CD4-positive, alpha-beta T cell treated with Interleukin-1 beta for 1 hour (primary cell): ENCODE measurements around the gene CSMD2.

Experiments used
- DNase-seq, 2 donors: peaks; one replicate each; pipeline ENCODE4 v3.0.0-alpha.2; 2020 to 2022

The CSMD2 gene

DNA sequence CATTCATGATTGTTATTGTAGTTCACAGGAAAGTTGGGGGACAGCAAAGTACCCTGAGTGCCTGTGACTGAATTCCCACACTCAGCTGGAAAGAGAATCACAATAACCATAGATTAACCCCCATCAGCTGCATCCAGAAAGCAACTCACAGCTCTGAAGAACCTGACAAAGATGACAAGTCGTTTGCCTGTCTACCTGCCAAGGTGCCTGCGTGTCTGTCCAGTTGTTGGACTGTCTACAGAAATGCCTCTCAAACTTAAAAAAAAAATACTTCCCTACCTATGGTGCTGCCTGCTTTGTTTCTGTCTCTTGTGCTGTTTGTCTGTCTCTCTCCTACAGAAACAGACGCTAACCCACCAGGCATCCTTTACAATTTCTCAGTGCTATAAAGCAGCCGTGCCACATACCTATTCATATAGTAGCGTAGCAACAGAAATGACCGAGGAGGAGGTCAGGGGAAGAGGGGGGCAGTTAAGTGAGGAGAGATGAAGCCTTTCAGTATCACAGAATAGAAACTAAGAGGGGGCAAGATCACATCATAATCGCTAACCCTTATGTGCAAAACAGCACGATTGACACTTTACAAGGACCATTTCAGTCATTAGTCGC lies 455.8 kb downstream of the CSMD2 start:
- DNase-seq: no peak

DNA sequence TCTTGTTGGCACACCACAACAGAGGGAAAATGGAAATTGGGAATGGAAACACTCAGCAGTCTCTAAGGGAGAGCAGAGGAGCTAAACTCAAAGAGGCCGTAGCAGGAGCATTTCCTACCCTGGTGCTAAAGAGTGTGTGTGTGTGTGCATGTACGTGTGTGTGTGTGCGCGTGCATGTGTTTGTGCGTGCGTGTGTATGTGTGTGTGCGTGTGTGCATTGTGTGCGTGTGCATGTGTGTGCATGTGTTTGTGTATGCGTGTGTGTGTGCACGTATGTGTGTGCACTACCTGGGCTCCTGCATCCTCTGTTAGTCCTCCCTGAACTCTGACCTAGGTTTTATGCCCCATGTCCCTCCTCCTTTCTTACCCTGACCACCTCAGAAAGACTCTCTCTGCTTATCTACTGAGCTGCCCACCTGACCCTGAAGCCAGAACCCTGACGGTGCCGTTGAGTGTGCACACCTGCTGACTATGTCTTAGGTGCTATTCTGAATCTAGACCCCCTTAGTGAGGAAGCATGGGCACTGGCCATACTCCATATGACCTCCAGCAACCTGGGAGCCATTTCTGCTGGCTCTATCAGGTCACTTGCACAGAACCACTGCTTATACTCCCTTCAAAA lies 458.3 kb downstream of the CSMD2 start:
- no peak for DNase-seq

DNA sequence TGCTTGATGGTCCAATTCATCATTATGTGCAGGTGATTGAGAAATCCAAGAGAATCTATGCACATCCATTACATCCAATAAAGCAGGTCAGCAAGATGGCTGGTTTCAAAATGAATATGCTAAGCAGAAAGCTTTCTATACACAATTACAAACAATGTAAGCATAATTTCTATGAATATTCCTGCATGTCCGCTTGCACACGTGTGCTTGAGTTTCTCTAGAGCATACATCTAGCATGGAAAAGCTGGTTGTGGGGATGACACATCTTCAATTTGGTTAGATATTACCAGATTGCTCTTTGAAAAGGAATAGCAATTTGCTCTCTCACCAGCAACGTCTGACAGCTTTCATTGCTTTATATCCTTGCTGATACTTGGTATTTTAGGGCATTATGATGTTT lies 461.6 kb downstream of the CSMD2 start:
- no peak for DNase-seq

DNA sequence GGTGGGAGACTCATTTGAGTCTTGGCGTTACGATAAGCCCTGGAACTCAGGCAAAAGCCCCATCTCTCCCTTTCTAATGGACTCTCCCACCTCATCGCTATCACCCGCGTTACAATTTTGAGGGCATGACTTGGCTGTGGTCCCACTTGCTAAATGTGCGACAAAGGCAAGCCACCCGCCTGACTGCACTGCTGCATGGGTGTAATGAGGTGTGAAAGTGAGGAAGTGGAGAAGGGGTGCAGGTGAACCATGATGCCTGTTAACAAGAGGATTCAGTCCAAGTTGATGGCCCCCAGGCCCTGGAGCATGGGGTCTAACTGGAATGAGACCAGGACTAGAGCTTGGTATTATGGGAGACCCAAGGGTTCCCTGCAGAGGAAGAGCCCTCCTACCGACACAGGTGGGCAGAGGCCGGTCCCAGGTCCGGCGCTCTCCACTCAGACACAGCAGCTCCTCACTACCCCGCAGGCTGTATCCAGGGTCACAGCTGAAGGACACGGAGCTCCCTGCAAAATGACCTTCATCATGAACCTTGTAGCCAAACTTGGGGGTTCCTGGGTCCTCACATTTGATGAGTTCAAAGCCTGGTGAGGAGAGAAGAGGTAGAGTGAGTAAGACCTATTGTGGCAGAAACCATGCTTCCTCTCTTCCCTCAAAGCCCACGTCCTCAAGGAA lies 466.5 kb downstream of the CSMD2 start:
- no peak for DNase-seq

DNA sequence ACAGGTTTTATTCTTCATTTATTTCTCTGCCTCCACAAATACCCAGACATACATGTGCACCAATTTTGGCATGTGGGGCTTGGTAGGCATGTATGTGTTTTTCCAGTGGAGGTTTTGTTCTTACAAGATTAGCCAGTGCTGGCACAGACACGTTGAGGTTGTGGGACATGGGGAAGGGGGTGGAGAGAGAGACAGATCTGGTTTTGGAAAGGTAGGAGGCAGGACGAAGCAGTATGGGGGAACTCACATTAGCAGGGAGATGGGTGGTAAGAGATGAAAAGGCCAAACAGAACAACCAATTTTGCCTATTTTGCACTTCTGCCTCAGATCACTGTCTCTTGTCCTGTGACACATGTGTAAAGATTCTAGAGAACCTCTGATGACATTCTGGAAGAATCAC lies 467.2 kb downstream of the CSMD2 start:
- DNase-seq: no peak

DNA sequence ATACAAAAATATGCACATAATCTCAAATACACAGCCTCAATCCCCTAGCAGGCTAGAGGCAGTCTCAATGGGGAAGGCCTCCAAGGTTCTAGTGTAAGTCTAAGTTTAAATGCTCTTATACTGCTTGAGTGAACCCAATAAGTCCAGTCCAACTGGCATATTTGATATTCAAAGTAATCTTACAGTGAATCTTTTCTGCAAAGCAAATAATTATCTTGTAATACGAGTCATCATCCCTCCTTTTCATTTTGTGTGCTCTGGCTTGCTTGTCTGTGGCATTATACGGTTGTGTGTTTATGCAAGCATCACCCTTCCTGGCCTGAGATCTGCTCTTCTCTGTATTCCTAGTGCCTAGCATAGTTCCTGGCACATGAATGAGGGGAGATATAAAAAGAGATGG lies 468.1 kb downstream of the CSMD2 start:
- no peak for DNase-seq

DNA sequence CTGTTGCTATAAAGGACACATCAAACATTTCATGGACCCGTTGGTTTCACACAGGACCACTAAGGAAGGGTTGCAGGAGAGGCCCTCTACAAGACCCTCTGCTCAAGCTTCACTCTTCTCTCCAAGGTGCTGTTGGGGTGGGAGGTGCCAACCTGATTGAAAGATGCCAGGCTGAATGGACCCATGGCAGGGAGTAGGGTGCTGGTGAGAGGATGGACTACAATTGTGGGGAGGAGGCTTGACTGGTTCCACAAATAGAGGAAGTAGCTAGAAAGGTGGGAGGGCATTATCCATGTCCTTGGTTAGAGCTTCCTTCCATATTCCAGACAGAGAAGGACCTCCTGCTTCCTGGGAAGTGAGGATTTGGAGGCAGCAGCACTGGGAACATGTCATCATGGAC lies 468.7 kb downstream of the CSMD2 start:
- DNase-seq: no peak

DNA sequence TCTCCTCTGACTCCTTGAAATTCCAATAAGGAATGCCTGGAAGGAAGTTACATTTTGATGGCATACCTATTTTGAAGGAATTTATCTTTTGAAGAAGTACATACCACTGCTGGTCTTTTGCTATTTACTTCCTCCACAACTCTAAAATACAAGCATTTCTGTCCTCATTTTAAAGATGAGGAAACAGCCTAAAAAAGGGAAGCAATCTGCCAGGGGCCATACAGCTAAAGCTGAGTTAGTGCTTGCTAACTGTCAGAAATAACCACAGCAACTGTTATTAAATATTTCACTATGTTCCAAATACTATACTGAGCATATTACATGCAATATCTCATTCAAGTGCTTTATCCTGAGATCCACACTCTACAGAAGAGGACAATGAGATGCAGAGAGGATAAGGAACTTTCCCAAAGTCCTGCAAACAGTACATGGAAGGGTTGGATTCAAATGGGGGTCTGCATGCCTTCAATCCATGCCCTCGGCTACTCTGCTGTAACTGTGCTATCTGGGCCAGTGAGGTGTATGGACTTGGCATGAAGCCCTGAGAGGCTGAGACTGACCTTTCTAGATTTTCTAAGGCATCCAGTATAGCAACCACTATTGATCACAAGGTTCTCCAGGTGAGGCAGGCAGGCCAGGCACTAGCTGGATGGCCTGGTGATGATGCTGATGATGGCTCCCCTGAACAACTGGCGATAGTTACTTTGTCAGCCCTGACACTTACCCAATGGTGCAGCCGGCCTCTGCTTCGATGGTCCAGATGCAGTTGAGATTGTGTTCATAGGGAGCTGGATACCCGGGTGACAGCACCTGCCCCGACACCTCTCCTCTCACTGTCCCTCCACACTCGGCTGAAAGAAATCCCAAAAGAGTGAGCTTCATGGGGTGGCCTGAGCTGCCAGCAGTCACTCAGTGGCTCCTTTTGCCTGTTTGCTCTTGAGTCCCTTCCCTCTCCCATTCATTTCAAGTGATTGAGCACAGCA lies 472.5 kb downstream of the CSMD2 start:
- DNase-seq: no peak

DNA sequence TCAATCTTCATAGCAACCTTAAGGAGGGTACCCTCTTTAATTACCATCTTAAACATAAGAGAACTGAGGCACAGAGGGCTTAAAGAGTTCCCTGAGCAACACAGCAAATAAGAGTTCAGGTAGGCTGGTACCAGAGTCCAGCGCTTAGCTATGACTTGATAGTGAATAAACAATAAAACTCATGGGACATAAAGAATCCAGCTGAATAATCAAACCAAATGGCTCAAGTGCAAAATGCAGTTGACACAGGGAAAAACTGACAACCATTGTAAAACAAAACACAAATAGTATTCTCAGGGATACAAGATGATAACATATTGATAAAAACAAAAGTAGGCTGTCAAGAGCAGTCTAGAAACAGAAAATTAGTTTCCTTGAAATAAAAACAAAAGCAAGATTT lies 478.0 kb downstream of the CSMD2 start:
- DNase-seq: no peak

DNA sequence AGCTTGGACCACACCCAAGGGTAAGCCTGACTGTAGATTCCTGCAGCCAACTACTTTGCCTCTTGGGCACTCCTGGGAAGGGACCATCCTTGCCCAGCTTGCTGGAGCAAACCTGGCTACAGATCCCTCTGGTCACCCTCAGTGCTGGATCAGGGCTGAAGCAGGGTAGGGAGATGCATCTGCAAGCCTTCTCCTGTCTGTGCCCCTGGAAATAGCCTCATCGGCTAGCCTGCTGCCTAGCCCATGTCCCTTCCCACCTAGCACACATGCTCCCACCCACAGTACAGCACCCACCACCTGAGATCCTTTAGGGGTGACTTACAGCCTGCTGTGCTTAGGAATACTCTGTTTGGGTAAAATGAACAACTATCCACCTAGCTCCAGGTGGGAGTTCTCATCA lies 478.5 kb downstream of the CSMD2 start:
- DNase-seq: no peak

DNA sequence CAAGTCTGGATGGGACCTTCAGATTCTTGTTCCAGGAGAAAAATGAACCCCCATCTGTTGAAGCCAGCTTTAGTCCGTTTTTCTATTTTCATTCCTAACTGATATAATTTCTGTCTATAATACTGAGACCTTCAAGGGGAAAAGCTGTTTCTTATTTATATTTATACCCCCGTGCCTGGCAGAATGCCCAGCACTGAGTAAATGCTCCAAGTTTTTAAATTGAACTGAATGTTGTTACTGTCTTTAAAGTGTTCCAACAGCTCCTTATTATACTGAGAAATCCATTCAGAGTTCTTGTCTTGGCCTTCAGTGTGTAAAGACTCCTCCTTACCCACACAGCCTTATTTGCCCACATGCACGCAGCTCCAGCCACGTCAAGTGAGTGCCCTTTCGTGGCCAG lies 479.8 kb downstream of the CSMD2 start:
- DNase-seq: no peak

DNA sequence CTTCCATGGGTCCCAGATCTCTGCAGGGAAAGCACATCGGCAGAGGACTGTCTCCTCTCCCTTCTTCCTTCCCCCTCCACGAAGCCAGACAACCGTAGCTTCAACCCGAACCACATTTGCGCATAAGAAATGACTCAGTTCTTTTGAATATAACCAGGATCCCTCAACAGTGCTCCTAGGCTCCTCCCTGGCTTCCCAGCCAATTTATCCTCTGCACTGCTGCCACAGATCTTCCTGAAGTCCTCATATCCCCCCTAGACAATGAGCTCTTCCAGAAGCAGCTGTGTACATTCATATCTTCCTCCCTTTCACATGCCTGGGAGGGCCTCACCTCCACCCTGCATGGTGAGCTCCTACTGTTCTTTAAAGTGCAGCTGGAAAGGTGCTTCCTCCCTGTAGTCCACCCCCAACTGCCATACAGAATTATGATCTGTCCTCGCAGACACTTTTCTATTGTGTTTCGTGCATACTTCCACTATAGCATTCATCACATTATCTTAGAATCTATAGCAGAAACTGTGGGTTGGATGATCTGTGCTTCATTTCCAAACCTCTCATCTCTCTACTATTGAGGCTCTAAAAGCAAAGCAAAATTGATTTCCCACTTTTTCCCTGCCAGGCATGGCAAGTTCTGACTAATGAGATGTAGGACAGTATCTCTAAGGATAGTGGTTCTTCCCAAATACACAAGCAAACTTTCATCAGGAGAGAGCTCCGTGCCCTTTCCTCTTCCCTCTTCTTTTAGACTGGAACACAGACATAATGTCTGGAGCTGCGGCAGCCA lies 480.4 kb downstream of the CSMD2 start:
- DNase-seq: no peak

DNA sequence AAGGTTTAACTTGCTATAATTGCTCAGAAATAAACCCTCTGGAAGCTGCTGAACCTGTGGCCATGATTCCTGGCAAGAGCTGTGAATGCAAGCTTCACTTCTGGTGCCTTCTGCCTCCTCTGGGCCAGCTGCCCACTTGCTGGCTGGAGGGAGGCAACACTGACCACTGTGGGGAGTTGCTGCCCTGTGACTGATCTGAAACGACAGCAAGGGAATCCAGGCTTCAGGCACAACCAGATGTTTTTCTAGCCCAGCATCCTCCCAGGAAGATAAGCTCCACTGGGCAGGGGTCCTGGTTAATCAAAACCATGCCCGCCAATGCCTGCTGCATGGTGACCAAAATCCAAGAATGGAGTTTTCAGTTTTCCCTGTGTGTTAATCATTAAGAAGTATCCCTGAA lies 481.1 kb downstream of the CSMD2 start:
- no peak for DNase-seq

DNA sequence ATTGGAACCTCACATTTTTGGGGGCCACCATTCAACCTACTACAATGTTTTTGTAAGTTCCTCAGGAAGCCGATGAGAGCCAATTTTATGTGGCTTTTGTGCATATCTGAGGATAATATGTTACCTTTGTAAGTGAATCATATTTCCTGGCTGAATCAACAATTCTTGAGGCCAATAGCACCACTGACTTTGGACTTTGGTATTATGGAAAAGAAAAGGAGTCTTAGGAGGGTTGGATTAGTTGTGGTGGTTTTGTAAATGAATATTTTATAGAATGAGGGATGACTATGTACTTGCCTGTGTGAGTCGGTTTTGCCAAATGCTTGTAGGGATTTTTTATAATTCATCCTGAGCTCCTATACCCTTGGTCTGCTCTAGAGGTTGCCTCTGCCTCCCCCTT lies 482.7 kb downstream of the CSMD2 start:
- no peak for DNase-seq

DNA sequence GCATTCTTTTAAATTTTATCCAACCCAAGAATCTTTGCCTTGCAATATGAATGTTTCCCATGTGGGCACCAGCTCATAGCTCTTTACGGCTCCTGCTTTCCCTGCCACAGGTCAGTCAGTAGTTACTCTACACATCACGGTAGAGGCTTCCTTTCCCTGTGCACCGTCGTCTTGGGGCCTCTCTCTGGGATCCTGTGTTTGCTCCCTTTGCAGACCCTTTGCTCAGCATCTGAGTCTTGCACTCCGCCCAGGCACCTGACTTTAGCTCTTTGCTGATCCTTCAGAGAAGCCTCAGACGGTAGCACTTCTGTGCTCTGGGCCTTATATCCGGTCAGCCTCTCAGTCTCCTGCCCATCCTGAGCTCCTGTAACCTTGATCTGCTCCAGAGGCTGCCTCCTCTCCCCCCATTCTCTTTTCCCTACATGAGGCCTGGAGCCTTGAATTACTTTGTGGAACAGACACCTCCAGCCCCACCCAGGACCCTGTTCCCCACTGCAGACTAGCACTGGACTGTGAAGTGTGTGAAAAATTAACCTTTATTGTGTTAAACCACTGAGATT lies 484.7 kb downstream of the CSMD2 start:
- no peak for DNase-seq

DNA sequence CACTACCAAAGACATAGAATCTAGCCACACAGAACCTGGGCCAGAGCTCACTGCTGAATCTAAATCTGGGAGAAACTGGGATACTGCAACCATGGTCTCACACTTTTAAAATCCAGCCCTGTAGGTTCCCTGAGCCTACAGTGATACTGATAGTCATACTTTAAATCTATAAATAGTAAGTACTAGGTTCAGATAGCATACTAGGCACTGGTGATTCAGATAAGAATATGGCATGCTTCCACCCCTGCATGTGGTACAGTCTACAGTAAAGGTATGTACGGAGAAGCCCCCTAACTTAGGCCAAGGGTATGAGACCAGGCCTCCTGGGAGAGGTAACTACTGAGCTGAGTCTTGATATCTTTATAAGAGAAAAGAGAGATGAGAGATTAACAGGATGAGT lies 494.5 kb downstream of the CSMD2 start:
- DNase-seq: no peak

DNA sequence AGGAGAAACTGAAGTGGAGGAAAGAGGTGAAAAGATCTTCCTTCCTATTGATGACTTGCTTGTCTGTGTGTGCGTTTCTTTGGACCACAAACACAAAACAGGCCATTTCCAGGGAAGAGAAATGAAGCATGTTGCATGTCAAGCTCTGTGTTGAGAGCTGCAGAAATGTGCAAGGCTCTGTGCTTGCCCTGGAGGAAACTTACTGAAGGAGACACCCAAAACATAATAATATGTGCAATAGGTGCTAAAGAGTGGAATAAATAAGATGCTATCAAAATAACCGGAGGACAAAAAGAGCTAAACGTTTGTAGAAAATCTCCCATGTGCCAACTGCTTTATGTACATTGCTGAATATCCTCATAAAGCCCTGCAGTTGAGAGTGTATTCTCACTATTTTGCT lies 496.3 kb downstream of the CSMD2 start:
- DNase-seq: no peak

DNA sequence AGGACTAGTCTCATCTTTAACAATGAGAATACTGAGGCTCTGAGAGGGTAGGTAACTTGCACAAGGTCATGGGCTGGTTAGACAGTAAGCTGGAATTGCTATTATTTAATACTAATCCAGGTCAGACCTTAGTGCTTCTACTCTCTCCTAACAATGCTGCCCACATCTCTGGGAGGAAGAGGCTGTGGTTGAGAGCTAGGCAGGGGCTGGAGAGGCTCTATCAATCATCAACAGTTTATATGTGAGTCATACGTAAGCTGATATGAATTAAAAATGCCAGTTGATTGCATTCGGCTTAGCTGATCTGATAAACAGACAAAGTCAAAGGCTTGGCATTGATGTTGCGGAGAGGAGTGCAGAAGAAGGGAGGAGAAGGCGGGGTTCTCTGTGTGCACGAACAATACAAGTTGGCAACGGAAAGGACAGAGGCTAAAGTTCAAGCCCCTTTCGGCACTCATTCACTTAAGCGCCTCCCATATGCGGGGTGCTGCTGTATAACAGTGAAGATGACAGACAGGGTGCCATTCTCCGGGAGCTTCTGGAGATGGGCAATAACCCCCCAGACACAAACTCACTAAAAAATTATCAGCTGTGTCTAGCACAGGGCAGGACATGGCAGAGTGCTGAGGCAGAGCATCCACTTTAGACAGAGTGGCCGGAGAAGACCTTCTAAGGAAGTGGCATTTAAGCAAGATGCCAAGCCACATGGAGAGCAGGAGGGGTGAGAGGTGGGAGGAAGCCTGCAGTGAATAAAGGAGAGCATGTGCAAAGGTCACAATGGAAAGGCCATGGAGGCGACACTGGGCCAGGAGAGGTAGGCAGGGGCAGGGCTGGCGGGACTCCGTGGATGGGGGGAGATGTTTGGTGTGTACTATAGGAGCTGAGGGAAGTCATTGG lies 497.4 kb downstream of the CSMD2 start:
- DNase-seq: no peak

DNA sequence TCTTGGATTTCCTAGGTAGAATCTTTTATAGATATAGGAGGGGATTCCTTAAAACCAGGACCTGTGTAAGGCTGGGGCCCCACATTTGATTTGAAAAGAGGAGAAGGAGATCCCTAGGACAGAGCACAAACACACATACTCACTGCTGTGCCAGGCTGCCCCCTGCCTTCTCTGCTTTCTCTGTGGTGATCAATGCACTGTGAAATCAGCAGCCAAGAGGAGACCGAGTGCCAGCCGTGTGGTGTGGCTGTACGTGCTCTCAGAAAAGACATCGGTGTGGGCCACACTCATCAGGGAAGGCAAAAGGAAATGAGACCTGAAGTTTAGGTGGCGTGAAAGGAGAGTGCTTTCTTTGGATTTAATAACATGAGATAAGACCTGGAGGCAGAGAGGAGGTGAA lies 498.4 kb downstream of the CSMD2 start:
- no peak for DNase-seq

DNA sequence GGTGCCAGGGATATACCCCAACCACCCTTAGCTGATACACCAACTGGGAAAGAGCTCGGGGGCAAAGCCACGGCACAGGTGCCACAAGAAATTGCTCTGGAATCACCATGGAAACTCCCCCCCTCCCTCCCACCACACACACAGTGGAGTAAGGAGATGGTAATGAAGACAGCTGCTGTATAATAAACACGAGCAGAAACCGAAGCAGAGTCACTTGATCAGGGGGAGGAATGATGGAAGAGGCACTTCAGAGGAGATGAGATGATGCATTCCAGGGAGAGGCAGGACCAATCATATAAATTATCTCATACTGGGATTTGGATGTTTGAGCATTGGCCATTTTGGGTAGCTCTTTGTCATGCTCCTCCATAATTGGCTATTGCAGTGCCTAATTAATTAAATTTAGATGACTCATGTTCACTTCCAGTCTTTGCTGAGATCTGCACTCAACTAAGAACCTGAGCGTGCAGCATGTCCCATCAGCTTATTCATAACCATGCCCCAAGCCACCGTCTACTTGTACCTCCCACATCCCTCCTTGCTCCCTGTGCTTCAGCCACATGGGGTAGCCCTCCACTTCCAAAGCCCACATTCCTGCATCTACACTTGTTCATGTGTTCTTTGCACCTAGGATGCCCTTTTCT lies 503.1 kb downstream of the CSMD2 start:
- DNase-seq: no peak

DNA sequence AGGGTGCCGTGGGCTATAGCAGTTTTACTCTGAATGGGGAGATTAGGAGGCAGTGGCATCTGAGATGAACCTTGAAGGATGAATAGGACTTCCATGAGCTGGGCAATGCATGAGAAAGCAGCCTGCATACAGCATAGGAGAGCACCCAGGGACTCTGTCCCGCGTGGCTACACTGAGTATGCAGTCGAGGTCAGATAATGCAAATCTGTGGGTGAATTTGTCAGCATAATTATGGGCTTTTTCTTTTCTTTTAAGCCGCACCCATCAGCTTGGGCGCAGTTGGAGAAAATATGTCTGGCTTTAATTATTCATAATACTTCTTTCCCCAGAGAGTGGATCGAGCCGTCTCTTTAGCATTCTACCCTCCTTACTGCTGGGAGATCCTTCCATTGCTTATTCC lies 504.1 kb downstream of the CSMD2 start:
- DNase-seq: no peak
